NCI-H526 treated with DMSO at 0.1 percent for 48 hours (cell line): Measurements from ENCODE around the gene MYL11.

Experiments used
- DNase-seq: peaks from one replicate; lab custom pipeline; 2025; lab: John Stamatoyannopoulos, UW

Gene MYL11

DNA sequence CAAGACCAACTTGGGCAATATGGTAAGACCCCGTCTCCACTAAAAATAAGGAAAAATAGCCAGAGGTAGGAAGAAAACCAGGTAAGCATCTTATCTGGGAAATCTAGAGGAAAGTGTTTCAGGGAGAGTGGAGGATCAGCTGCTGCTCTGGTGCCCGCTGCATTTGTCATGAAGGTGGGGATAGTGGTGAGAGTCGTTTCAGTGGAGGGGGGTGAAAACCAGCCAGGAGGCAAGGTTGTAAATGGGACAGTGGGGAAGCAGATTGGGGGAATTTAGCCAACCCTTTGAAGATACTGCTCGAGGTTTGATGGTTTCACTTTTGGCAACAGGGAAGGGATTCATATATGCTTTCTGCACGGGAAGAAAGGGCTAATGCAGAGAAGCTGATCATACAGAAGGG is 46.4 kb downstream of the MYL11 start:
- DNase-seq: no peak
